Stimulated activated CD8-positive, alpha-beta memory T cell treated with anti-CD3 and anti-CD28 coated beads, Interleukin-4, amount 100 ng/mL, for 24 hours (primary cell): ENCODE data around the gene LTBP1.
"Not testable (repeated sequence)": the region's sequence is repeated elsewhere in the genome, so short reads cannot be mapped to it uniquely, and the experiment has no call there.

ENCODE experiments used
- DNase-seq: peaks from one replicate; pipeline ENCODE4 v3.0.0-alpha.2; 2020; ENCODE audit warnings: low read depth

Gene LTBP1

DNA sequence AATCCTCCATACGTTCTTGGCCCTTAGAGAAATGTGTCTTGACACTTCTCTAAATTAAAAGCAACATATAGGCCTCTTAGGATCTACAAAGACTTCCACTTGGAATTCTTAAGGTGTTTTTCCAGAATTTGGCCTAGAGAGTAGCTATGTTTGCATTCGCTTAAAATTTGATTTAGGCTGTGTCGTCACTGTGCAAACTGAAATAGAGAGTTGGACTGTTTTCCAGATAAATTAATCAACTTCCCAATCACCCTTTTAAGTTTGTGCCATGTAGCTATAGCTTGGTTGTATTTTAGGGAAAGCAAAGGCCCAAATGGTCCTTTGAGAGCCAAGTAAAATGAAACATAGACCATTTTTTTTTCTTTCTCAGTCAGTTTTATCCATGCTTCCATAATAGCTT, 401.1 kb downstream of the LTBP1 start:
- no peak for DNase-seq

DNA sequence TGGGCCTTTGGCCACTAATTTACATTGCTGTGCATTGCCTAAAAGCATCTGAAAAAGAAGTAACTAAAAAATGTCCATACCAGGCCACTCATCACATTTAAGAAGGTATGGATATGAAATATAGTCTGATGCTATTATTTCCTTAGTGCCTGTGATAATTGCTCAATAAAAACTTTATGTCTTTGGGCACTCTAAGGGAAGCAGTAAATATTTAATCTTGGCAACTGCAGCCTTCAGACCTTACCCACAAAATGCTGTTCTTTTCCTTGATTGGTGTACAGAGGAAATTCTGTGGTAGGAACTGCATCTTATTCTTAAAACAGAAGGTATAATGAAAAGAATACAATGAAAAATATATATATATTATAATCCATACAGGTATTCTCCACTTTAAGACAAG, 403.9 kb downstream of the LTBP1 start:
- no peak for DNase-seq

DNA sequence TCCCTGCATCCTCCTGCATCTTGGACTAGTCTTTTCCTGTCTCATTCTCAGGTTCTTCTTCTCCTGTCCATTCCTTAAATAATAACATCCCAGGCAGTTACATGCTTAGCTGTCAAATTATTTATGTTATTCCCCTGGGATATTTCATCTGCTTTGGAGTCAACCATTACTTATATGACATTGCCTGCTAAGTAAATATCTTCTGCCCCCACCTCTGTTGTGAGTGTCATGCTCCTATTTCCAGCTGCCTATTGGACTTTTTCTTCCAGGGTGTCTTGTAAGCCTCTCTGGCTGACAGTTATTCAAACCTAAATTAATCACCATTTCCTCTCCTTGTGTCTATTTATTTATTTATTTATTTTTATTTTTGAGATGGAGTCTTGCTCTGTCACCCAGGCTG, 405.0 kb downstream of the LTBP1 start:
- no peak for DNase-seq

DNA sequence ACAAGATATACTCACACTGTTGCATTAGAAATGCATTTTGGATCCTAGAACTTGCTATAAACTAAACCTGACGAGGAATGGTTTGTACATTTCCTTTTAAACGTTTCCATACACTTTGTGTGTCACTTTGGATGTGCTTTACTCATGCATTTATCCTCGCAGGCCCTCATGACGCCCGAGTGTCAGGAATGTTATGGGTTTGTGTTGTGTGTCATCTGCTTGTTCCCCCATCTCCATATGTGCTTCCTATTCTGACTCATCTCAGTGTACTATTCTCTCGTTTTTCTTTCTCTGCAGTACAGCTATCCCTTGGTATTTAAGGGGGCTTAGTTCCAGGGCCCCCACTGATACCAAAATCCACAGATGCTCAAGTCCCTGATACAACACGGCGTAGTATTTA, 408.2 kb downstream of the LTBP1 start:
- DNase-seq, result no peak

DNA sequence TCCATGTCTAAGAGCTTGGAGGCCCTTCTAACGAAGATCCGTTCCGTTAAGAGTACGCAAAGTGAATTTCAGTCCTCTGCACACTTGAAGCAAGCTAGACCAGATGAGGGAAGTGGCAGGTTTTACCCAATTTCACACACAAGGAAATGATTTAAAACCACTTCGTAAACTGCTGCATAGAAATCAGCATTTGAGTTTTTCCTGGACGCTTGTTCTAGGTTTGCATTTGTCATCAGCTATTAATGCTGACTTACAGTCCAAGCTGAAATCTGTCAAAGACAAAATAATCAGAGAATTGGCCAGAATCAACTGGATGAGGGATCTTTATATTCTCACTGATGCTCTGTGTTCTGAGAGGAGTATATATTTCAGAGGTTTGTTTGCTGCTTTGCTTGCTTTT, 412.1 kb downstream of the LTBP1 start:
- DNase-seq, result no peak

- DNase-seq, result no peak
These were observed 416.9 kb downstream of the LTBP1 start for GRCh38 chr2:33363325-33364298.

- no peak for DNase-seq
These were observed 418.7 kb downstream of the LTBP1 start for GRCh38 chr2:33365264-33365970.

GRCh38 chr2:33366473-33366872, 419.7 kb downstream of the LTBP1 start:
- no peak for DNase-seq

DNA sequence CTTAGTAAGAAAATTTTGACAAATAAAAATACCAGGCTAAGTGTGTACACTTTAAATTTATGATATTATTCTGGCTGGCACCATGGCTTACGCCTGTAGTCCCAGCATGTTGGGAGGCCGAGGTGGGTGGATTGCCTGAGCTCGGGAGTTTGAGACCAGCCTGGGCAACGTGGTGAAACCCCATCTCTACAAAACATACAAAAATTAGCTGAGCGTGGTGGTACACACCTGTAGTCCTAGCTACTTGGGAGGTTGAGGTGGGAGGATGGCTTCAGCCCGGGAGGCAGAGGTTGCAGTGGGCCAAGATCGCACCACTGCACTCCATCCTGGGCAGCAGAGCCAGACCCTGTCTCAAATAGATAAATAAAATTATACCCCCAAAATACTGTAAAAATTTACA, 421.8 kb downstream of the LTBP1 start:
- DNase-seq, result not testable (repeated sequence)

DNA sequence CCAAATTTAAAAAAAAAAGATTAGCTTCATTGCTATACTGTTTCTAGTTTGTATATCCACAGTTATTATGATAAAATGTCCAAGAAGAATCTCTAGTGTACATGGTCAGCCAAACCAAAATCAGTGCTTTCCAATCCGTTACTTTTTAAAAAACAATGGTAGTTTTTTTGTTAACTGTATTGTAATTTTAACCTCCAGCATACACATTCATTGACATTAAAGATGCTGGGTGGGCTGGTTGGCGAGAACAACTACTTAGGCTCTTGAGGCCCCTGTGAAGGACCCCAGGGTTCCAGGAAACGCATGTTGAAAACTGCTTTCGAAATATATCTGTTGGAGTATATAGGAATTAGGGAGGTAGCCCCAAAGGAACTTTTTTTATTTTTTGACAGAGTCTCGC, 422.4 kb downstream of the LTBP1 start:
- DNase-seq, result no peak

GRCh38 chr2:33370636-33371265, 424.0 kb downstream of the LTBP1 start:
- no peak for DNase-seq

DNA sequence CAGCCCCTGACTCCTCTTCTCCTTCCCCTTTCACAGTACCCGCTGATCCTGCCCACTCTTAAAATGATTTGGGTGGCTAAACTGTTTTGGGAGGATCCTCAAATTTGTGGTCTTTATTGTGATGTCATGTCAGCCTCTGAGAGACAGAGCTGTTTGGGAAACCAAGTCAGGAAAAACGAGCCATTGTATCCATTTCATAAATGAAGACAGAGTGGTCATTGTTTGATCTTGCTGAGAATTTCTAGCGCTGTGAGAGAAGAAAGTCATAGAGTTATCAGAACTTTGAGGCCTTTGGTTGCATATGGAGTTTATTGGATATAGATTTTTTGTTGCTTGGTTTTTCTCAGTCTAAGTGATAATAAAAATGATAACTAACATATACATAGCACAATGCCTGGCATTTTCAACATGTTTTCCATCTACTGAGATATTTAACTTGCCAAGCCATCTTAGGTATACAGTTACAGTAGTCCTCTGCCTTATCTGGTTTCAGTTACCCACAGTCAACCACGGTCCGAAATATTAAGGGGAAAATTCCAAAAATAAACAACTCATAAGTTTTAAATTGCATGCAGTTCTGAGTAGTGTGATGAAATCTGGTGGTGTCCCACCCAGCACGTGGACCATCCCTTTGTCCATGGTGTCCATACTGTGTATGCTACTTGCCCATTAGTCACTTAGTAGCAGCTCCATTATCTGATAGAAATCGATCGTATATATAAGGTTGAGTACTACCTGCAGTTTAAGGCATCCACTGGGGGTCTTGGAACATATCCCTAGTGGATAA, 424.7 kb downstream of the LTBP1 start:
- no peak for DNase-seq

DNA sequence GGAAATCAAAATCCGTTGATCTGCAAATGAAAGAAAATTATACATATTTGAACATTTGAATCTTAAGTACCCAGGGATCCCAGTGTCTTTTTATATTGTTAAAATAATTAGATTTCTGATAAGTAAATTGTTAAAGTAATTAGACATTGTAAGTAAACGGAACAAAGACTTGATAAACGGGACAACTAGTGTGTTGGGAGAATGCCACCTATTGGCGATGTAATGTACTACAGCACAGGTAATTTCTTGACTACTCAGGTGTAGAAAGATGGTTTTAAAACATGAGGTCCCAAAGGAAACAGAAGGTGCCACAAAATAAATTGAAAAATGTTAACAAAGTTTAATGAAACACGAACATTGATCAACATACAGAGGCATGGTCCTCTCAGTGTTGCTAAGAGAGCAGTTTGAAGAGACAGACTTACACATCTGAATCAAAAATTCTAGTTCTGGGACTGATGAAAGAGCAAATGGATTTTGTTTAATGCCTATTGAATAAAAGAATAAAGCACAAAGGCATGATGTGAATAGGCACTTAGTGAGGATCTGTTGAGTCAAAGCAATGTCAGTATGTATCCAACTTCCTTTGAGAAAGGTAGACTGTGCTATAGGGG, 426.3 kb downstream of the LTBP1 start:
- DNase-seq, result no peak

- DNase-seq, result no peak
These were observed 427.2 kb downstream of the LTBP1 start for GRCh38 chr2:33373986-33374385.

DNA sequence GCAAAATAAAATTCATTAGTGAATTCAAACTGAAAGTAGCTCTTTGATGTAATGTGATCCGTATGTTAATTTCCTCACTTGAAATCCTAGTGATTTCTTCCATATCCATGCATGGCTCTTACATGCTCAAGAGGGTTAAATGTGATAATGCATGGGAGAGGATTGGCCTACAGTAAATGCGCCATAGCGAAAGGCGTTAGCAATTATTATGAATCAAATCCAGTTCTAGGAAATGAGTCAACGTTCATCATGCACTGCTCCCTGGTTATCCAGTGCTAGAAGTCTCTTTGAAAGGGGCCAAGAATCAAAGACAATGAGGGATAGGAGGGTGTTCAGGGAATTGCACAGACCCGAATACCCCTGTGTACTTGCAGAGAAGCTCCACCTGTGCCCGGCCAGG, 428.3 kb downstream of the LTBP1 start:
- DNase-seq, result no peak

- no peak for DNase-seq
These were observed 430.3 kb downstream of the LTBP1 start for GRCh38 chr2:33377048-33377447.

- no peak for DNase-seq
These were observed 431.9 kb downstream of the LTBP1 start for GRCh38 chr2:33378556-33379210.

DNA sequence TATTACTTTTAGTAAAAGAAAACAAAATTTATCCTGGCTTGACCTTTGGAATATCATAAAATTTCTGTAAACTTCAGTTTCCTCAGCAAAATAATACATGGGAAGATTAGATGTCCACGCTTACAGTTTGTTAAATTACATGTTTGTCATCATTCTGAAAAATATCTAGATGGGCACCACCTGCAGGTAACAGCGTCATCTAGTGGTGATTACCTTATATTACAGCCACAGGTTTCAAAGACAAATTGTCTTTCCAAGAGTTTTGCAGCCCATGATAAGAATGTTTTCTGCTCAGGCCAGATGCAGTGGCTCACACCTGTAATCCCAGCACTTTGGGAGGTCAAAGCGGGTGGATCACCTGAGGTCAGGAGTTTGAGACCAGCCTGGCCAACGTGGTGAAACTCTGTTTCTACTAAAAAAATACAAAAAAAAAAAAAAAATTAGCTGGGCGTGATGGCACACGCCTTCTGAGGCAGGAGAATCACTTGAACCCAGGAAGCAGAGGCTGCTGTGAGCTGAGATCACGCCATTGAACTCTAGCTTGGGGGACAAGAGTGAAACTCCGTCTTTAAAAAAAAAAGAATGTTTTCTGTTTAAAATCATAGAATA, 433.4 kb downstream of the LTBP1 start:
- DNase-seq, result no peak

DNA sequence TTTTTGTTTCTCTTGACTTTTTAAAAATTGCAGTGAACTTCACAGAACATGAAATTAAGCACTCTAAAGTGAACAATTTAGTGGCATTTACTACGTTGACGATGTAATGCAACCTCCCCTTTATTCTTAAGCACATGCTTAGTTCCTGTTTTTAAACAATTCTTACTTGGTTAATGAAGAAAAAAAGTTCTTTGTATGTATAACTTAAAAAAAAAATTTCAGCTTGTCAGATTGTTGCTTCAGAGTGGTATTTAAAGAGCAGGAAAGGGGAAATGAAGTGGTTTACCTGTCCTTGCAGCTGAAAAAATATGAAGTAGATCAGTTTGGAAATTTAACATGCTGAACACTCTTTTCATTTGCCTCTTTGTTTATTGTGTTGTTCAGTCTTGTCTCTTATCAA, 434.0 kb downstream of the LTBP1 start:
- DNase-seq, result no peak

GRCh38 chr2:33381301-33381858, 434.6 kb downstream of the LTBP1 start:
- DNase-seq, result no peak
